T-helper 9 cell (primary cell): ENCODE results near the gene SLC28A1.

ENCODE experiments used
- DNase-seq: peaks from one replicate; pipeline ENCODE4 v3.0.0-alpha.2; 2020

SLC28A1 gene

GRCh38 chr15:84942456-84942855, 58.0 kb downstream of the SLC28A1 start:
- DNase-seq = no peak

DNA sequence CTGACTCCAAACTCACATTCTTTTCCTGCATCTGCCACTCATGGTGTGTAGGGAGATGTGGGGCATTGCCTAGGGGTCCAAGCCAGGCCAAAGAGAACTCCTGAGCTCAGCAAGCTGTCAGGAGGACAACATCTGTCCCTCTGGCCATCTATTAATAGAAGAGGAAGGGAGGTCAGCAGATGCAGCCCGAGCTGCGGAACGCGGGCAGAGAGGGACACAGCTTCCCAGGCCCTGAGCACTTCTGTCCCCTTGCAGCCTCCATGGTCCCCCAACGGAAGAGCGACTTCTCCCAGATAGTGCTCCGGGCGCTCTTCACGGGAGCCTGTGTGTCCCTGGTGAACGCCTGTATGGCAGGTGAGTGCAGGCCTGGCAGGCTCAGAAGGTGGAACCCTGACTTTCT, 59.8 kb downstream of the SLC28A1 start:
- DNase-seq = no peak

DNA sequence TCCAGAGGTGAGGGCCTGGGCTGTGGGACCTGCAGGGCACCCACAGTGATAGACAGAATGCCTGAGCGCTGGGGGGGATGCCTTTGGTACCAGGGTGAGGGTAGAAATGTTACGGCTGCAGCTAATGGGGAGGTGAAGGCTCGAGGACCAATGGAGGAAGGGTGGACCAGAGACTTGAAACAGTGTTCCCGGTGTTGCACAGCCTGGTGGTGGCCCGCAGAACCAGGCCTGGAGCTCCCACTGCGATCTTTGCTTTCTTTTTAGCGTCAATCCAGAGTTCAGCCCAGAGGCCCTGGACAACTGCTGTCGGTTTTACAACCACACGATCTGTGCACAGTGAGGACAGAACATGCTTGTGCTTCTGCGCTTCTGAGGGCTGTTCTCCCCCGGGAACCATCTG, 60.4 kb downstream of the SLC28A1 start:
- no peak for DNase-seq

- DNase-seq = no peak
Observed at GRCh38 chr15:84946772-84947489, 62.5 kb downstream of the SLC28A1 start.

- no peak for DNase-seq
Observed at GRCh38 chr15:84947947-84948830, 63.7 kb downstream of the SLC28A1 start.

GRCh38 chr15:84949043-84949442, 64.6 kb downstream of the SLC28A1 start:
- DNase-seq = no peak

GRCh38 chr15:84949845-84950569, 65.5 kb downstream of the SLC28A1 start:
- DNase-seq = no peak

DNA sequence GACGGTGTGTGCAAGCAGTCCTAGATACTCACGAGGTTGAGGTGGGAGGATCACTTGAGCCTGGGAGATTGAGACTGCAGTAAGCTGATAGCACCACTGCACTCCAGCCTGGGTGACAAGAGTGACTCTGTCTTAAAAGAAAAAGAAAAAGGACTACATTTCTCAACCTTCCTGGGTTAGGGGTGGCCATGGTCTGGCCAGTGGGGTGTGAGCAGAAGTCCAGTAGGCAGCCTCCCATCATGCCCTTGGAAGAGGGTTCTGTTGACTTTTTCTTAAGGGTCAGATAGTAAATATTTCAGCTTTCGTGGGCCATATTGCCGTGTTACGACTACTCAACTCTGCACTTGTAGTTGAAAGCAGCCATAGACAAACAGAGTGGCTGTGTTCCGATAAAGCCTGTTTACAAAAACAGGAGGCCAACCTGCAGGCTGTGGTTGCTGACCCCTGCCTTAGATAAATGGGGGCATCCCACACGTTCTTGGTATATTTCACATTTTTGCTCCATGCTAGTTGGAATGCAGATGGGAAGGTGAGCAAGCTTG, 66.2 kb downstream of the SLC28A1 start:
- no peak for DNase-seq

DNA sequence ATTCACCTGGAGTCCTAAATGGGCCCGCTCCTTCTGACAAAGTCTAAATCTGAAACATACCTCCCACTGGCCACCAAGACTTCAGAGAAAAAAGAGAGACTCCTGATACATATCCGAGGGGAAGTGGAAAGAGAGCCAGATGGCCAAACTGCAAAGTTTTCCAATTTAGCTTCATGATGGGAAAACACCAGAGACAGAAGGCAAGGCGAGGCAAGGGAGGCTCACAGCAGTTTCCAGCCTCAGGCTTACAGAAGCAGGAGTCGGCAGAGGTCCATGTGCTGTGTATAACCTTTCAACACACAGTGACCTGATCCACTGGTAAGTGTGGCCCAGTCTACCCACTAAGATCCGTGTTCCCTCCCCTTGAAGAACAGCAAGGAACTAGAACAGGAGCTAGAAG, 67.3 kb downstream of the SLC28A1 start:
- no peak for DNase-seq

DNA sequence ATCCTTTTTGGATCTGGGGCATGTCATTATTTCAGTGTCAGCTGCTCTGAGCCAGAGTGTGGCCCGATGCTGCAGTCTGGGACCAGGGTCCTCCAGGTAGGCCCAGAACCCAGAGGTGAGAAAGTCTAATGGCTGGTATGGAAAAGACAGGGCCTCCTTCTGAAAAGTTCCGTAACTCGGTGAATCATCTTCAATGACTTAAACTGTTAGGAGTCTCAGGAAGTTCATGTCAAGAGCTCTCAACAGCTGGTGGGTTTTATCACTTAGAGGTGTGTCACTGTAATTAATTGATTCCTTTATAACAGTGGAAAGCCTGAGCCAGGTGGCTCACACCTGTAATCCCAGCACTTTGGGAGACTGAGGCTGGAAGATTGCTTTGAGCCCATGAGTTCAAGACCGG, 68.7 kb downstream of the SLC28A1 start:
- DNase-seq = no peak

- no peak for DNase-seq
Observed at GRCh38 chr15:84953726-84954125, 69.3 kb downstream of the SLC28A1 start.

GRCh38 chr15:84955089-84955848, 70.8 kb downstream of the SLC28A1 start:
- DNase-seq = peak; percentile 37

DNA sequence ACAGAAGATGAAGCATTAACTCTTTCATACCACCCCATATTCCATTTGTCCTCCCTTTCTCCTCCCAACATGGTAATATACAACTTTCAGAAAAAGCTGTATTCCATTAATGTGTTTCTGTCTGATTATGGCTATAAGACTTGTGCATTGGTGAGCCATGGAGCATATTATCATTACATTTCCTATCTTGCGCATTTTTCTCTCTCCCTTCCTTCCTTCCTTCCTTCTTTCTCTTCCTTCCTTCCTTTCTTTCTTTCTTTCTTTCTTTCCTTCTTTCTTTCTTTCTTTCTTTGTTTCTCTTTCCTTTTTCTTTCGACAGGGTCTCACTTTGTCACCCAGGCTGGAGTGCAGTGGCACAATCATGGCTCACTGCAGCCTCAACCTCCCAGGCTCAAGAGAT, 71.7 kb downstream of the SLC28A1 start:
- DNase-seq = no peak

DNA sequence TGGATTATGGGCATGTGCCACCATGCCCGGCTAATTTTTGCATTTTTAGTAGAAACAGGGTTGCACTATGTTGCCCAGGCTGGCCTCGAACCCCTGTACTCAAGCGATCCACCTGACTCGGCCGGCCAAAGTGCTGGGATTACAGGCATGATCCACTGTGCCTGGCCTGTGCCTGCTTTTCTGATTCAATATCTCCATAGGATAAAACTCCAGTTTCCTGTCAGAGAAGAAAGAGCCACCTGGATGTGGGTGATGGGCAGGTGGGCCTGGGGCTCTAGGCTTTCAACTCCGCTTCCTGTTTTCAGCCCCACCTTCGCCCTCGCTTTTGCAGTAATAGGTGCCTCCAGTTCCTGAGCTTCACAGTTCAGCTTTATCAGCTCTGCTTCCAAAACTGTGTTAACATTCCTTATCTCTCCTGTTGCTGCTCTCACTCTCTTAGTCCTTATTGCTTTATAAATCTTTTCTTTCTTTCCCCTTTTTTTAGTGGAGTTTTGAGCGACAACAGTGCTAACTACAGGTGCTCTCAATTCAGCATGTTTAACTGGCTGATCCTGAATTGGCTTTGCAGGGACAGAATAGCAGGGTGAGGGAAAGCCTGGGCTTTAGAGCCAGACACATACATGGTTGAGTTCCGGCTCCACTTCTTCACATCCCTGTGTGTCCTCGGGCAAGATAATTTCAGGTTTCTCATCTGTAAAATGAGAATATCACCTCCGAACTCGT, 76.1 kb downstream of the SLC28A1 start:
- DNase-seq = no peak

- no peak for DNase-seq
Observed at GRCh38 chr15:84961114-84961452, 76.6 kb downstream of the SLC28A1 start.

DNA sequence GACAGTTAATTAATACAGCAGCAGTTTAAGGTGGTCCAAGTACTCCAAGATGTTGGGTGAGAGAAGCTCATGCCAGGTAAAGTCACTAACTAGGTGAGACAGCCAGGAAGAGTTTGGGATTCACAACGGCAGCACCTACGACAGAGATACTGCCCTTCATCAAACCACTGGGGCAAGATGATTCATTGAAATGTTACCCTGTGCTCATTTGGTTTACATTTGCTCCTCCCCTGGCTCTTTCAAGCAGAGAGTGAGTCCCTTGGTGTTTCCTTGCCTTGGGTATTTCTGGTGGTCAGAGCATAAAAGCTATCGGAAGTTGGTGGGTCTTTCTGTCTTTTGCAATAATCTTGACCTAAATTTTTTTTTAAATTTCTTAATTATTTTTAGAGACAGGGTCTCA, 77.2 kb downstream of the SLC28A1 start:
- no peak for DNase-seq

DNA sequence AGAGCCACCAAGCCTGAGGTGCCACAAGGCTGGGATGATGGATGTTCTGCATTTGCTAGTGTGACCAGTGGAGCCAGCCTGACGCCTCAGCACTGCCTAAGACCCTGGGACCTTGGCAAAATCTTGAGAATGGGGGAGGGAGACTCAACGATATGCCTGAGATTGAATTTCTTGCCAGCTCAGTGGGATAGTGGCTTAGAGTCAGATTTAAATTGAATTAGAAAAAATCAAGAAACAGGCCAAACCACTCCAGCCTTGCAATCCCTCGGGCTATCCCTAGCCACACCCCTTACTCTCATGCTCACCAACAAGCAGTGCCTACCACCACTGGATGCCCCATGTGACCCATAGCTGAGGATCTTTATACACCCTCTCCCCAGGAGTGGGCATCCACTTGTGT, 78.5 kb downstream of the SLC28A1 start:
- DNase-seq = no peak

GRCh38 chr15:84967380-84967779, 82.9 kb downstream of the SLC28A1 start:
- DNase-seq = no peak

DNA sequence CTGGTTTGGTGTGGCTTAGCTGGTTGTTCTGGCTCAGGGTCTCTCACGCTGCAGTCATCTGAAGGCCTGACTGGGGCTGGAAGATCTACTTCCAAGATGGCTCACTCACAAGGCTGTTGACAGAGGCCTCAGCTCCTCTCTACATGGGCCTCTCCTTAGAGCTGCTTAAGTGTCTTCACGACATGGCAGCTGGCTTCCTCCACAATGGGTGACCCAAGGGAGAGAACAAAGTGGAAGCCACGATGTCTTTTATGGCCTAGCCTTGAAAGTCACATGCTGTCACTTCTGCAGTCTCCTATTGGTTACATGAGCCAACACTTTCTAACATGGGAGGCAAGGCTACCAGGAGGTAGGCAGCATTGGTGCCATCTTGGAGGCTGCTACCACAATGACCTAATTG, 83.8 kb downstream of the SLC28A1 start:
- no peak for DNase-seq

GRCh38 chr15:84969257-84969656, 84.8 kb downstream of the SLC28A1 start:
- DNase-seq = no peak

GRCh38 chr15:84970843-84971242, 86.4 kb downstream of the SLC28A1 start:
- DNase-seq = no peak
